K562 (cell line): ENCODE measurements around the gene EXOC6. TPM values are rescaled to one million over a fixed set of nuclear protein-coding genes. Genes with fewer than 3 reads are reported as not detected.

Experiments
- ATAC-seq: fragments of 200-7000 bp; cut with Tn5 transposase; 3 replicates; pipeline ENCODE4 v1.9.1; 2020; ENCODE audit warnings: moderate library complexity
- BruUV-seq: library from RNA; stranded (reverse); fragments of 400-500 nt; replicated peaks from 2 replicates; lab custom pipeline; 2021; lab: Mats Ljungman, UMichigan
- CTCF ChIA-PET: fragments of 300-600 bp; formaldehyde crosslinking; extraction: SDS; loops from one replicate; lab custom pipeline; 2021; ENCODE audit warnings: low intra/inter-chr PET ratio; lab: Yijun Ruan, JAX
- POLR2A ChIA-PET: fragments of 300-600, 350-650 bp; sonication (Branson Sonifier 250); formaldehyde crosslinking; extraction: SDS; loops from one replicate; lab custom pipeline; 2021; ENCODE audit warnings: antibody characterized with exemption, inconsistent platforms; lab: Yijun Ruan, JAX
- DNase-seq, 4 experiments: peaks; one replicate each; pipeline versions ENCODE4 v3.0.0 to v3.0.0-alpha.2; 2011 to 2018; ENCODE audit warnings: low spot score in 3 of 4, mixed read lengths in 3 of 4; ENCODE audit errors: extremely low read depth in 1 of 4
- FAIRE-seq: peaks from 2 replicates; lab custom pipeline; 2011; peaks lifted over from hg19 to GRCh38; lab: Jason Lieb, UNC
- H2AFZ ChIP-seq: 2 replicates; pipeline ENCODE4 v1.6.0; 2011; ENCODE audit warnings: low read depth, low read length, control low read depth, inconsistent platforms
- H3K27ac ChIP-seq: fragments of 200-600 bp; 3 replicates; pipeline ENCODE4 v1.8.0; 2011; ENCODE audit warnings: low read depth, mild to moderate bottlenecking, control low read depth, inconsistent platforms, low read length, moderate library complexity, mixed read lengths; ENCODE audit errors: extremely low read depth
- H3K27me3 ChIP-seq, 2 experiments: fragments of 300-600 bp in 1 of 2; 2 replicates in 1 of 2; 3 replicates in 1 of 2; pipeline versions ENCODE4 v1.6.0 to v1.8.0; 2011; ENCODE audit warnings: inconsistent platforms in 2 of 2, low read length in 2 of 2, mild to moderate bottlenecking in 1 of 2, mixed read lengths in 1 of 2, moderate library complexity in 1 of 2; ENCODE audit not compliant: control insufficient read depth in 2 of 2, insufficient read depth in 2 of 2
- H3K36me3 ChIP-seq: fragments of 300-600 bp; 3 replicates; pipeline ENCODE4 v1.8.0; 2011; ENCODE audit warnings: mild to moderate bottlenecking, low read length, inconsistent platforms; ENCODE audit not compliant: control insufficient read depth, insufficient read depth
- H3K4me1 ChIP-seq, 2 experiments: fragments of 200-600 bp in 1 of 2; replicated peaks in 1 of 2; 2 replicates in 1 of 2; 3 replicates in 1 of 2; pipeline versions ENCODE4 v1.5.1 to v1.8.0; 2011; ENCODE audit warnings: inconsistent platforms in 2 of 2, low read length in 2 of 2, mild to moderate bottlenecking in 1 of 2, mixed read lengths in 1 of 2, moderate library complexity in 1 of 2; ENCODE audit not compliant: control insufficient read depth in 2 of 2, insufficient read depth in 2 of 2
- H3K4me2 ChIP-seq: 2 replicates; pipeline ENCODE4 v1.6.1; 2011; ENCODE audit warnings: low read length, control low read depth, inconsistent platforms, mixed read lengths; ENCODE audit not compliant: insufficient read depth
- H3K4me3 ChIP-seq: fragments of 200-600 bp; sonication (generic), shearing (Covaris generic); 2 replicates; pipeline ENCODE4 v1.5.1; 2016; ENCODE audit warnings: control low read depth, inconsistent platforms
- H3K79me2 ChIP-seq: fragments of 200-600 bp; 3 replicates; pipeline ENCODE4 v1.8.0; 2011; ENCODE audit warnings: low read length, inconsistent platforms; ENCODE audit not compliant: control insufficient read depth, insufficient read depth
- H3K9ac ChIP-seq, 2 experiments: 2 replicates each; pipeline versions ENCODE4 v1.6.0 to v1.6.1; 2011; ENCODE audit warnings: low read depth in 2 of 2, low read length in 2 of 2, control low read depth in 1 of 2, inconsistent platforms in 1 of 2, mild to moderate bottlenecking in 1 of 2, mixed read lengths in 1 of 2; ENCODE audit not compliant: insufficient read depth in 1 of 2
- H3K9me1 ChIP-seq: one replicate; pipeline ENCODE4 v1.6.0; 2011; ENCODE audit warnings: inconsistent platforms, mild to moderate bottlenecking, low read length, moderate library complexity; ENCODE audit not compliant: control insufficient read depth, insufficient read depth
- H3K9me3 ChIP-seq: replicated peaks from 2 replicates; pipeline ENCODE4 v1.5.1; 2011; ENCODE audit warnings: low read depth, low read length, inconsistent platforms; ENCODE audit not compliant: control insufficient read depth, insufficient read depth
- H4K20me1 ChIP-seq: replicated peaks from 2 replicates; pipeline ENCODE4 v1.6.1; 2011; ENCODE audit warnings: low read length, inconsistent platforms, mixed read lengths; ENCODE audit not compliant: control insufficient read depth, insufficient read depth
- CEBPG ChIP-seq, 3 experiments: fragments of 200-800 bp in 1 of 3; sonication (Bioruptor generic) in 1 of 3; sonication (generic) in 1 of 3; formaldehyde crosslinking in 1 of 3; IDR thresholded peaks in 2 of 3; conservative IDR thresholded peaks in 1 of 3; 2 replicates each; pipeline versions ENCODE4 v1.6.1 to v1.8.0; 2016 to 2022; ENCODE audit warnings: missing compliant biosample characterization in 2 of 3, missing genetic modification characterization in 2 of 3, mild to moderate bottlenecking in 1 of 3, missing genetic modification reagents in 1 of 3
- MECOM ChIP-seq: fragments of 250-450 bp; sonication (Bioruptor Pico); IDR thresholded peaks from 2 replicates; pipeline ENCODE4 v1.8.0; 2022; ENCODE audit warnings: inconsistent platforms
- MTA1 ChIP-seq: fragments of 450-650 bp; IDR thresholded peaks from 2 replicates; pipeline ENCODE4 v1.6.1; 2017; ENCODE audit warnings: borderline replicate concordance
- MTF1 ChIP-seq: fragments of 250-450 bp; sonication (Bioruptor Pico); IDR thresholded peaks from 2 replicates; pipeline ENCODE4 v1.9.0; 2021; ENCODE audit warnings: moderate library complexity, mild to moderate bottlenecking, inconsistent platforms, borderline replicate concordance
- REST ChIP-seq, 2 experiments: fragments of 450-650 bp; formaldehyde crosslinking in 1 of 2; IDR thresholded peaks; 2 replicates each; pipeline versions ENCODE4 v1.4.0 to v1.6.1; 2014 to 2020; ENCODE audit warnings: mild to moderate bottlenecking in 2 of 2, borderline replicate concordance in 1 of 2, low read depth in 1 of 2
- SMC3 ChIP-seq: conservative IDR thresholded peaks from 2 replicates; pipeline ENCODE4 v1.6.1; 2011; ENCODE audit warnings: low read depth, low read length, improper control_type of control experiment; ENCODE audit not compliant: insufficient read depth
- TCF3 ChIP-seq: sonication (generic); formaldehyde crosslinking; IDR thresholded peaks from 2 replicates; pipeline ENCODE4 v1.4.0; 2020; ENCODE audit warnings: mild to moderate bottlenecking, missing genetic modification reagents
- XRCC5 ChIP-seq: fragments of 200-400 bp; formaldehyde crosslinking; IDR thresholded peaks from 2 replicates; pipeline ENCODE4 v1.6.1; 2017; ENCODE audit warnings: low read depth, mild to moderate bottlenecking, low read length
- WGBS: fragments of 100-300 bp; shearing (Covaris generic); methylation state at CpG from one replicate; pipeline ENCODE4 v1.1.6; 2016; ENCODE audit warnings: low coverage, mixed read lengths; ENCODE audit not compliant: insufficient coverage; ENCODE audit errors: missing lambda C conversion rate; 5-methylcytosine and 5-hydroxymethylcytosine counted together
- in situ Hi-C: fragments of 300-500 bp; cut with MboI; formaldehyde crosslinking; loops from 4 replicates; pipeline ENCODE4 v1.15.0; 2018; ENCODE audit warnings: inconsistent platforms, mixed read lengths
- intact Hi-C: fragments of 100-400 bp; cut with micrococcal nuclease; formaldehyde crosslinking; loops from 2 replicates; pipeline ENCODE4 v1.14.2; 2022
- polyA plus RNA-seq, 8 experiments: library from polyadenylated mRNA; depleted of rRNA in 4 of 8; stranded (reverse) in 5 of 8; unstranded in 3 of 8; fragments of >200 nt; fragmentation: Nextera tagmentation in 2 of 8; fragmentation: Illumina TruSeq in 1 of 8; extraction: Ambion mirVana in 2 of 8; extraction: Trizol in 1 of 8; gene quantifications; 2 replicates each; pipeline versions ENCODE4 v1.2.1 to v1.2.3, GENCODE V29; 2011 to 2014; ENCODE audit warnings: inconsistent platforms in 1 of 8, missing spikeins in 1 of 8
- total RNA-seq, 7 experiments: library from RNA; depleted of rRNA in 6 of 7; stranded (reverse); fragments of >200 nt in 6 of 7; fragmentation: Illumina TruSeq in 2 of 7; extraction: Trizol in 2 of 7; gene quantifications; 2 replicates each; pipeline versions ENCODE4 v1.2.1 to v1.2.3, GENCODE V29; 2011 to 2021; ENCODE audit warnings: low replicate concordance in 1 of 7
- TF ChIP-seq, protein P1 (sequence below): IDR thresholded peaks from 2 replicates; pipeline ENCODE4 v1.6.1; 2011; ENCODE audit warnings: borderline replicate concordance, low read depth, mild to moderate bottlenecking, moderate library complexity, low read length; ENCODE audit not compliant: insufficient read depth, poor library complexity, severe bottlenecking

EXOC6 gene
- total and polyA plus RNA-seq, 9 of the 15 experiments (the other 6 are each of a cell fraction or from before 2014, with no cell fraction given): 13.9 to 42.8 (median 24.9) TPM

- POLR2A ChIA-PET: no interaction called here
- peaks cover 2 to 11% of the 10 kb centered on the region in 2 experiments; a peak in 3 of 5 replicates for H3K27me3 ChIP-seq
- no peaks in the 10 kb centered on the region for H3K9me3 ChIP-seq
- H3K4me3 ChIP-seq: no peak overlapping the region
- peaks cover 0 to 12% of the 10 kb centered on the region in 2 experiments; a peak in 3 of 5 replicates for H3K4me1 ChIP-seq
- CTCF ChIA-PET: interaction anchor here (1.2 to 1.4 kb wide), 2 partner anchors 209 to 273 kb away, joined by 3 read pairs; no protein-coding TSS in a partner anchor
- peak; percentile 85 for ATAC-seq
- peak overlapping the region in 1 of 2 experiments; percentile 40; a peak in 1 of 4 replicates for H3K9ac ChIP-seq
- intact Hi-C loops (loop anchor here (1.0 to 2.0 kb wide), 2 partner anchors 209 to 276 kb away; no protein-coding TSS in a partner anchor), in situ Hi-C loops (loop anchor here (10.0 kb wide), 1 partner anchor 274 kb away; no protein-coding TSS in a partner anchor)
- H2AFZ ChIP-seq: peak overlapping the region; percentile 54; the same call in 1 of the 2 replicates
- peak; percentile 80 for FAIRE-seq
- H3K9me1 ChIP-seq: peaks cover 2% of the 10 kb centered on the region
- H4K20me1 ChIP-seq: no peaks in the 10 kb centered on the region; the same call in 1 of the 2 replicates
- H3K4me2 ChIP-seq: 0 out of 2 replicates have a peak overlapping the region, but pooled peaks have one; percentile 12
- no peaks in the 10 kb centered on the region for H3K79me2 ChIP-seq
- whole genome bisulfite sequencing: 30% methylated on average over 20 of the region's 22 CpGs
- peak; percentile 67 to 76 (median 73) for DNase-seq
- no TSS peak for BruUV-seq
- H3K36me3 ChIP-seq: no peaks in the 10 kb centered on the region
- no peak overlapping the region for H3K27ac ChIP-seq
- TF ChIP-seq SMC3: peak; percentile 58; the same call in 1 of the 2 replicates
- TF ChIP-seq REST (IDR thresholded peaks at IDR 0.05; ENCODE audit: borderline replicate concordance): peak; percentile 68
- no peak for TF ChIP-seq REST (CRISPR knock-in tag; IDR thresholded peaks at IDR 0.05; ENCODE audit: low read depth)
- TF ChIP-seq TCF3 (CRISPR knock-in tag): no peak
- TF ChIP-seq CEBPG (CRISPR knock-in tag; IDR thresholded peaks at IDR 0.05): no peak
- TF ChIP-seq CEBPG (tag; conservative IDR thresholded peaks at IDR 0.05 in 1 of 2, IDR thresholded peaks at IDR 0.05 in 1 of 2): no peak
- TF ChIP-seq, protein P1, sequence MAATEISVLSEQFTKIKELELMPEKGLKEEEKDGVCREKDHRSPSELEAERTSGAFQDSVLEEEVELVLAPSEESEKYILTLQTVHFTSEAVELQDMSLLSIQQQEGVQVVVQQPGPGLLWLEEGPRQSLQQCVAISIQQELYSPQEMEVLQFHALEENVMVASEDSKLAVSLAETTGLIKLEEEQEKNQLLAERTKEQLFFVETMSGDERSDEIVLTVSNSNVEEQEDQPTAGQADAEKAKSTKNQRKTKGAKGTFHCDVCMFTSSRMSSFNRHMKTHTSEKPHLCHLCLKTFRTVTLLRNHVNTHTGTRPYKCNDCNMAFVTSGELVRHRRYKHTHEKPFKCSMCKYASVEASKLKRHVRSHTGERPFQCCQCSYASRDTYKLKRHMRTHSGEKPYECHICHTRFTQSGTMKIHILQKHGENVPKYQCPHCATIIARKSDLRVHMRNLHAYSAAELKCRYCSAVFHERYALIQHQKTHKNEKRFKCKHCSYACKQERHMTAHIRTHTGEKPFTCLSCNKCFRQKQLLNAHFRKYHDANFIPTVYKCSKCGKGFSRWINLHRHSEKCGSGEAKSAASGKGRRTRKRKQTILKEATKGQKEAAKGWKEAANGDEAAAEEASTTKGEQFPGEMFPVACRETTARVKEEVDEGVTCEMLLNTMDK: peak; percentile 37
- 0 out of 2 replicates have a peak, but pooled peaks have one; percentile 25 for TF ChIP-seq XRCC5
- TF ChIP-seq MECOM (CRISPR knock-in tag): no peak
- TF ChIP-seq MTF1 (CRISPR knock-in tag): no peak
- TF ChIP-seq MTA1: no peak
These were observed 232.2 kb downstream of the EXOC6 start for GRCh38 chr10:93080350-93081046.
